HL-60 (cell line): ENCODE results near the gene DNAJC8.

Source experiments
- DNase-seq, 2 experiments: peaks; one replicate each; pipeline ENCODE4 v3.0.0-alpha.2; 2010 to 2020; ENCODE audit warnings: low read depth in 1 of 2, low spot score in 1 of 2
- H3K27ac ChIP-seq: fragments of 250-450 bp; sonication (Bioruptor Pico); replicated peaks from 2 replicates; pipeline ENCODE4 v1.5.1; 2020; ENCODE audit warnings: mild to moderate bottlenecking, moderate library complexity
- H3K27me3 ChIP-seq: fragments of 250-450 bp; sonication (Bioruptor Pico); 2 replicates; pipeline ENCODE4 v1.5.1; 2021; ENCODE audit warnings: mild to moderate bottlenecking, moderate library complexity; ENCODE audit not compliant: insufficient read depth, poor library complexity, severe bottlenecking
- H3K4me3 ChIP-seq: replicated peaks from 2 replicates; pipeline ENCODE4 v1.5.1; 2011; ENCODE audit warnings: mild to moderate bottlenecking, control low read depth, low read length; ENCODE audit not compliant: insufficient read depth
- CTCF ChIP-seq: IDR thresholded peaks from one replicate; pipeline ENCODE4 v1.5.1; 2011; ENCODE audit warnings: low read length, control low read depth, inconsistent platforms; ENCODE audit not compliant: insufficient read depth
- GABPA ChIP-seq: IDR thresholded peaks from 2 replicates; pipeline ENCODE4 v1.6.1; 2012; ENCODE audit warnings: low read depth
- POLR2AphosphoS5 ChIP-seq: IDR thresholded peaks from 2 replicates; pipeline ENCODE4 v1.6.1; 2012; ENCODE audit warnings: low read depth
- REST ChIP-seq: IDR thresholded peaks from 2 replicates; pipeline ENCODE4 v1.6.1; 2012; ENCODE audit warnings: low read depth; ENCODE audit not compliant: insufficient replicate concordance
- SPI1 ChIP-seq: IDR thresholded peaks from 2 replicates; pipeline ENCODE4 v1.6.1; 2012; ENCODE audit warnings: low read depth, mild to moderate bottlenecking, borderline replicate concordance

DNAJC8 gene

GRCh38 chr1:28229089-28229488, 3.7 kb downstream of the DNAJC8 start:
- H3K4me3 ChIP-seq: no peak overlapping the region
- TF ChIP-seq CTCF (no peak), GABPA (no peak)
- no peak for DNase-seq
- H3K27me3 ChIP-seq: no peaks in the 10 kb centered on the region
- no peak overlapping the region for H3K27ac ChIP-seq

- no peak for DNase-seq
- Histone ChIP-seq H3K27me3 (no peaks in the 10 kb centered on the region), H3K4me3 (no peak overlapping the region), H3K27ac (no peak overlapping the region)
- TF ChIP-seq POLR2AphosphoS5 (no peak), REST (no peak), CTCF (no peak), SPI1 (no peak), GABPA (no peak)
Measured at GRCh38 chr1:28213315-28213714, 19.5 kb downstream of the DNAJC8 start.

- no peak overlapping the region for H3K27ac ChIP-seq
Measured at GRCh38 chr1:28209700-28210099, 23.1 kb downstream of the DNAJC8 start.

GRCh38 chr1:28208818-28209441, 23.9 kb downstream of the DNAJC8 start:
- peak in 1 of 2 experiments; percentile 72 for DNase-seq
- no peak overlapping the region for H3K27ac ChIP-seq

More at GRCh38 chr1:28209700-28210099, 23.1 kb downstream of the DNAJC8 start:
- TF ChIP-seq SPI1 (no peak), POLR2AphosphoS5 (no peak), GABPA (no peak)
- Histone ChIP-seq H3K4me3 (no peak overlapping the region), H3K27me3 (no peaks in the 10 kb centered on the region)
- no peak for DNase-seq

More at GRCh38 chr1:28208818-28209441, 23.9 kb downstream of the DNAJC8 start:
- TF ChIP-seq CTCF: peak; percentile 52
- TF ChIP-seq POLR2AphosphoS5: no peak
- no peak for TF ChIP-seq GABPA
- Histone ChIP-seq H3K27me3 (no peaks in the 10 kb centered on the region), H3K4me3 (no peak overlapping the region)
